ENCODE results near the gene PEPD.

Gene PEPD

DNA sequence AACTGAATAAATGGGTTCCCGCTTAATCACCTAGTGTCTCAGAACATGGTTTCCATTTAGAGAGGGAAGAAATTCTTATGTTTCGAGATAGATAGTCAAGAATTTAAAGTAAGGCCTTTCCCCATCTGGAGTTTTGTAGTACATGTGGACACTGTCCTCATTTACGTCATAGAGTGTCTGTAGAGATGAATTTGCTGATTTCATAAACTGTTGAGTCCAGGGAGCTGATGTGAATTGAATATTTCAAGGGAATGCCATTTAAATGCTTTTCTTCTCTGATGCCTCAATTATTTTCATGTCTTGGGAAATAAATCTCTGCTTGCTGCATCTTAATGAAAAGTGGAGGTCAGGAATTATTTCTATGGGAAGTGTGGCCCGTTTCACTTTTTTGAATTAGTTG is 138.6 kb downstream of the PEPD start:
- no peak overlapping the region for H3K27ac ChIP-seq
- TF ChIP-seq CTCF (conservative IDR thresholded peaks at IDR 0.05): no peak

- no peak overlapping the region for H3K27ac ChIP-seq
- TF ChIP-seq CTCF (conservative IDR thresholded peaks at IDR 0.05): no peak
Observed at GRCh38 chr19:33382006-33382405, 139.6 kb downstream of the PEPD start.

DNA sequence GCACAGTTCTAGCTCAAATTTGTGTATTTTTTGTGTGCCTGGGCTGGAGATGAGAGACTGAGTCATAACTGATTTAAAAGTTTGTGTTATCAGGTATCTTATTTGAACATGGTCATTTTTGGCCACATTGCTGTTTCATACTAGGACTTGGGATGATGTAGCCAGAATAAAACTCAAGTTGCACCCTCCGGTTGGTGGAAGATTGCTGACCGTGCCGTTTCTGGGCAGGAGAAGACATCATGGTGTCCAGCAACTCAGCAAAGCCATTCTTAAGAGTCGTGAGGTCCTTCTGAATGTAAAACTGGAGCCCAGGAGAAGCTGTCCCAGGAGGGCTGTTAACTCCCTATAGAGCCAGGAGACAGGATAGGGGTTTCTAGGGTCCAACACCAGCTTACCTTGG is 140.5 kb downstream of the PEPD start:
- no peak for TF ChIP-seq CTCF (conservative IDR thresholded peaks at IDR 0.05)
- H3K27ac ChIP-seq: no peak overlapping the region

GRCh38 chr19:33379151-33379829 is 142.3 kb downstream of the PEPD start:
- no peak for TF ChIP-seq CTCF (conservative IDR thresholded peaks at IDR 0.05)
- no peak overlapping the region for H3K27ac ChIP-seq

DNA sequence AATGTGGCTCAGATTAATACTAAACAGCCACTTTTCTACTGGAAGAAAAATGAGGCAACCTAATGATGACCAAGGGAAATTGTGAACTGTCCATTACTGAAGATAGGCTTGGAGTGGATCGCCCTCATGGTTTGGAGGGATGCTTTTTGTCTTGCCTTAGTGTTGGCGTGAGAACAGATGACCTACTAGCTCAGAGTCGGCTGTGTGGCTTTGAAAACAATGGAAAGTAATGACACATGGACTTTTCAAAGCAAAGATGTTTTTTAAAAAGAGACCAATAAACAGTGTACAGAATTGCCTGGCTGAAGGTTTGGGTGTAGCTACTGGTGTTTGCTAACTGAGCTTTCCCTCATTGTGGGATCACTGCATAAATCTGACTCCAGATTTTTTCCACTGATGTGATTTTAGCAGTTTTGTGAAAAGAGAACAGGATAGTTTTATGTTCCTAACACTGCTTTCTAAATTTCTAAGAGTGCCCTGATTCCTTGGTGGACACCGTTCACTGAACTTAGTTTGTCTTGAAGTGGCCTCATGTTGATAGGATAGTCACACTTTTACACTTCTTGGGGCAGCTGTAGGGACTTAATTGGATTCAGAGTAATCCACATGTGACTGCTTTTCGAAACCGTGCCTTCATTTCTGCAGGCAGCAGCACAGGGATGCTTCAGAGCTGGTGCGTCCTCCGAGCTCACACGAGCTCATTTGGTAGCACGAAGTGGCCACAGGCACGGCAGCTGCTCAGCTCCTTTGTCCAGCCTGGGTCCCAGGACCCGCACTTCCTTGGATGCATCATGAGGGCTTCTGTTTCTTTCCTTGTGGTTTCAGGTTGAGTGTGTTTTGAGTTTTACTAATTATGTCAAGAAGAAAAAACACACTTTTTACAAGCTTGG is 143.8 kb downstream of the PEPD start:
- TF ChIP-seq CTCF (conservative IDR thresholded peaks at IDR 0.05): no peak
- no peak overlapping the region for H3K27ac ChIP-seq

DNA sequence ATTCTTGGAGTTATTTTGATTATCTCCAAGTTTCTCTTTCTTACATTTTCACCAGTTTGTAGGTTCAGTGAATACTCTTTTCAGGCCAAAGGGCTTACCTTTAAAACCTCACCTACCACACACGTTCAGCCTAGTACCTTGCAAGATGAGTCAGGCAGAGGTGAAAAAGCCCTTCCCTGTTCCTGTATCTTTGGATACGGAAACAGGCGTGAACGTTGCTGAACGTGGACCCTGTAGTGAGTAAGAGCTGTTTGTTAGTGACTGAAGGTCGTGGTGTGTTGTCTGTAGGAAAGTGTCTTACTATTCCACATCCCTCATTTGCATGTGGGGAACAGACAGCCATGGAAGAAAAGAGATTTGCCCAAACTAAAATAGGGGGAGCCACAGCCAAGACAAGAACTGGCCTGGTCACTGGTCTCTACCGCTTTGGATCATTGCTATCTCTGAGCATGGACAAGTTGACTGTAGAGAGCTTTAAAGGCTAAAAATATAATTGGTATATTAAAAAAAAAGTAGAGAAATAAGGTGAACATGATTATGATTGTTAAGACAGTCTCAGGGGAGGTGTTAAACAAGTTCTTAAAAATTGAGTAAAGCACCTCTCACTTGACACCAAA is 144.5 kb downstream of the PEPD start:
- TF ChIP-seq CTCF (conservative IDR thresholded peaks at IDR 0.05): no peak
- H3K27ac ChIP-seq: no peak overlapping the region

GRCh38 chr19:33376423-33376822 is 145.2 kb downstream of the PEPD start:
- no peak overlapping the region for H3K27ac ChIP-seq
- no peak for TF ChIP-seq CTCF (conservative IDR thresholded peaks at IDR 0.05)
